Transverse colon (tissue), 4 donors: ENCODE results near the gene CAGE1. TPM values are rescaled to one million over a fixed set of nuclear protein-coding genes. Genes with fewer than 3 reads are reported as not detected.

Source experiments
- DNase-seq: peaks from one replicate; pipeline ENCODE4 v3.0.0-alpha.2; 2019
- H3K27ac ChIP-seq, 4 donors: fragments of 200-600 bp; sonication (generic); 2 replicates each; pipeline ENCODE4 v1.5.1; 2016 to 2018; ENCODE audit warnings: inconsistent platforms in 4 of 4
- H3K27me3 ChIP-seq: fragments of 200-600 bp; sonication (generic); 2 replicates; pipeline ENCODE4 v1.5.1; 2017; ENCODE audit warnings: inconsistent platforms
- H3K36me3 ChIP-seq, 4 donors: fragments of 200-600 bp; sonication (generic); 2 replicates each; pipeline ENCODE4 v1.5.1; 2017 to 2019; ENCODE audit warnings: inconsistent platforms in 4 of 4
- H3K4me1 ChIP-seq, 4 donors: fragments of 200-600 bp; sonication (generic); 2 replicates each; pipeline ENCODE4 v1.5.1; 2017 to 2020; ENCODE audit warnings: inconsistent platforms in 4 of 4
- H3K4me3 ChIP-seq, 4 donors: fragments of 200-600 bp; sonication (generic); 1 replicate in 1 of 4; 2 replicates in 3 of 4; pipeline versions ENCODE4 v1.5.1 to v1.6.1; 2017 to 2019; ENCODE audit warnings: inconsistent platforms in 4 of 4
- H3K9me3 ChIP-seq, 2 donors: fragments of 200-600 bp; sonication (generic); 2 replicates each; pipeline ENCODE4 v1.5.1; 2017 to 2019; ENCODE audit warnings: inconsistent platforms in 2 of 2
- EP300 ChIP-seq: sonication (generic); formaldehyde crosslinking; IDR thresholded peaks from one replicate; pipeline ENCODE4 v1.6.1; 2017; ENCODE audit warnings: antibody characterized with exemption, low read depth
- POLR2A ChIP-seq: fragments of 450-650 bp; IDR thresholded peaks from one replicate; pipeline ENCODE4 v1.6.1; 2016; ENCODE audit warnings: antibody characterized with exemption, mild to moderate bottlenecking, moderate library complexity
- POLR2AphosphoS5 ChIP-seq, 3 donors: sonication (generic); formaldehyde crosslinking; IDR thresholded peaks; one replicate each; pipeline ENCODE4 v1.6.1; 2016; ENCODE audit warnings: antibody characterized with exemption in 3 of 3
- WGBS, 2 donors: methylation state at CpG; one replicate each; pipeline ENCODE4 v1.1.5; 2018; ENCODE audit warnings: low coverage in 1 of 2; 5-methylcytosine and 5-hydroxymethylcytosine counted together
- in situ Hi-C, 4 donors: fragments of 200-750 bp; cut with MboI; loops; one replicate each; pipeline versions ENCODE4 v1.15.0 to v1.15.1; 2017; ENCODE audit warnings: low sequenced_read_pairs in 3 of 4, low pct_ligation_motif_present in 1 of 4, low pct_unique_long_range_greater_than_20kb in 1 of 4
- intact Hi-C: fragments of 100-400 bp; cut with DNase I; formaldehyde crosslinking; loops from one replicate; pipeline ENCODE4 v1.15.1; 2023; ENCODE audit warnings: low total_unique reads
- total RNA-seq, 4 donors: library from RNA; depleted of rRNA; stranded (reverse); fragments of >200 nt; gene quantifications; one replicate each; pipeline ENCODE4 v1.1.0, GENCODE V29; 2016
- TF ChIP-seq, protein P1 (sequence below), 5 experiments: fragments of 200-600 bp in 3 of 5; fragments of 450-650 bp in 2 of 5; sonication (generic) in 3 of 5; IDR thresholded peaks; 1 replicate in 2 of 5; 2 replicates in 3 of 5; pipeline ENCODE4 v1.5.1; 2016 to 2017; ENCODE audit warnings: antibody characterized with exemption in 5 of 5, inconsistent platforms in 3 of 5, mild to moderate bottlenecking in 2 of 5, moderate library complexity in 1 of 5

CAGE1 gene
- total RNA-seq, 4 donors from 2014 or later: not detected

DNA sequence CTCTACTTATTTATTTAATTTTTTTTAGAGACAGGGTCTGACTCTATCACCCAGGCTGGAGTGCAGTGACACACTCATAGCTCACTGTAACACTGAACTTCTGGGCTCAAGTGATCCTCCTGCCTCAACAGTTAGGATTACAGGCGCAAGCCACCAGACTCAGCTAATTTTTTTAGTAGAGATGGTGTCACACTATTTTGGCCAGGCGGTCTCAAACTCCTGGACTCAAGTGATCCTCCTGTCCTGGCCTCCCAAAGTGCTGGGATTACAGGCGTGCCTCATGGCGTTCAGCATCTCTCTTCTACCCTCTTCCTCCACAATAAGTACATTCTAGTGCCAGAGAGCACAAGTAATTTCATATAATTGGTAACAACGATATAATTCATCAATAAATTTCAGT lies 82.0 kb downstream of the CAGE1 start:
- TF ChIP-seq EP300 (no peak), POLR2AphosphoS5 (IDR thresholded peaks at IDR 0.05) (no peak), POLR2A (no peak)
- TF ChIP-seq, protein P1, sequence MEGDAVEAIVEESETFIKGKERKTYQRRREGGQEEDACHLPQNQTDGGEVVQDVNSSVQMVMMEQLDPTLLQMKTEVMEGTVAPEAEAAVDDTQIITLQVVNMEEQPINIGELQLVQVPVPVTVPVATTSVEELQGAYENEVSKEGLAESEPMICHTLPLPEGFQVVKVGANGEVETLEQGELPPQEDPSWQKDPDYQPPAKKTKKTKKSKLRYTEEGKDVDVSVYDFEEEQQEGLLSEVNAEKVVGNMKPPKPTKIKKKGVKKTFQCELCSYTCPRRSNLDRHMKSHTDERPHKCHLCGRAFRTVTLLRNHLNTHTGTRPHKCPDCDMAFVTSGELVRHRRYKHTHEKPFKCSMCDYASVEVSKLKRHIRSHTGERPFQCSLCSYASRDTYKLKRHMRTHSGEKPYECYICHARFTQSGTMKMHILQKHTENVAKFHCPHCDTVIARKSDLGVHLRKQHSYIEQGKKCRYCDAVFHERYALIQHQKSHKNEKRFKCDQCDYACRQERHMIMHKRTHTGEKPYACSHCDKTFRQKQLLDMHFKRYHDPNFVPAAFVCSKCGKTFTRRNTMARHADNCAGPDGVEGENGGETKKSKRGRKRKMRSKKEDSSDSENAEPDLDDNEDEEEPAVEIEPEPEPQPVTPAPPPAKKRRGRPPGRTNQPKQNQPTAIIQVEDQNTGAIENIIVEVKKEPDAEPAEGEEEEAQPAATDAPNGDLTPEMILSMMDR (IDR thresholded peaks at IDR 0.05): no peak
- Histone ChIP-seq H3K4me3 (no peak overlapping the region), H3K4me1 (peaks cover 9 to 28% (median 18%) of the 10 kb centered on the region in 4 donors), H3K36me3 (peaks cover 0 to 47% (median 20%) of the 10 kb centered on the region in 4 donors), H3K9me3 (no peaks in the 10 kb centered on the region), H3K27me3 (no peaks in the 10 kb centered on the region), H3K27ac (no peak overlapping the region)
- intact Hi-C loops (no loop called here), in situ Hi-C loops (loop anchor here in 1 of 4 donors (10.0 kb wide), 1 partner anchor 287 kb away; the partner anchor contains the start of gene SNRNP48)
- no peak for DNase-seq
- WGBS, 2 donors: 93% methylated on average over 5 of the region's 5 CpGs; no CpG with 5 or more reads in 1 of the 2 donors

DNA sequence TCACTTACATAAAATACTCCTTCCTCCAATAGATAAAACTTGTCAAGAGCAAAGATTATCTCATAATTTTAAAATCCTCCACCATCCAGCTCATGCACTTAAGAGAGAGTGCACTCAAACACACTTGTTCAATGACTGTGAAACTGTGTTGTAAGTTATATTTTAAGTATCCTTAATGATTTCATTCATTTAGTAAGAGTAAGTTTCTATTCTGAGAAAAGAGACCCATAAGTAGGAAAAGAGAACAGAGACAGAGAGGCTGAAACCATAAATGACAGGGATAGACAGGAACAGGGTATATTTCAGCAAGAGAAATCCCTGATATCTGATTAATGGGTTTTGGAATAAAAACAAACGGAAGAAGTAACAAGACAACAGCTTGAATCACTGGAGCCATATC lies 84.7 kb downstream of the CAGE1 start:
- H3K9me3 ChIP-seq: no peaks in the 10 kb centered on the region
- TF ChIP-seq, protein P1 (IDR thresholded peaks at IDR 0.05): no peak
- no peak for TF ChIP-seq POLR2A
- no peak for TF ChIP-seq POLR2AphosphoS5 (IDR thresholded peaks at IDR 0.05)
- no peak for TF ChIP-seq EP300
- WGBS, 2 donors: 81% methylated on average over 1 of the region's 1 CpG; no CpG with 5 or more reads in 1 of the 2 donors
- H3K4me3 ChIP-seq: no peak overlapping the region
- no peaks in the 10 kb centered on the region for H3K27me3 ChIP-seq
- no peak for DNase-seq
- intact Hi-C loops (no loop called here), in situ Hi-C loops (loop anchor here in 1 of 4 donors (10.0 kb wide), 1 partner anchor 290 kb away; the partner anchor contains the start of gene SNRNP48)
- H3K4me1 ChIP-seq: peaks cover 0 to 7% (median 3%) of the 10 kb centered on the region in 4 donors
- peaks cover 0 to 72% (median 31%) of the 10 kb centered on the region in 4 donors for H3K36me3 ChIP-seq
- no peak overlapping the region for H3K27ac ChIP-seq

DNA sequence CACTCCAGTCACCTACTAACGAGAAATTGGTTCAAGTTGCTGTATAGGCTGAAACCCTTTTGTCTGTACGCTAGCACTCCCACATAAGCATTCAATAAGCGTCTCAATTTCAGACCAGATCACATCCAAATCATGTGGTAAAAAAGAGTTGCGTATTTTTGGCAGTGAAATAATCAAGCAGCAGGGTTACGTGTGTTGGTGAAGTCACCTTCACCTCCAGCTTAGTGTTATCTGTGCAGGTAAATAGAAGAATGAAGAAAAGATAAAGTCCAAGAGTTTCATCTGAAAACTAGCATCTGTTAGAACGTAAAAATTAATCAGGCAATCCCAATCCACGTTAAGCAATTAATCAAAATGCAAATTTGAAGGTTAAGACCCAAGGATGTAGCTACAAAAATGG lies 87.8 kb downstream of the CAGE1 start:
- H3K27ac ChIP-seq: no peak overlapping the region
- no peak for DNase-seq
- no peaks in the 10 kb centered on the region for H3K9me3 ChIP-seq
- TF ChIP-seq POLR2A (no peak), EP300 (no peak), POLR2AphosphoS5 (IDR thresholded peaks at IDR 0.05) (no peak)
- TF ChIP-seq, protein P1 (IDR thresholded peaks at IDR 0.05): no peak
- 87 to 89% methylated on average over 7 of the region's 7 CpGs for WGBS, 2 donors
- no peaks in the 10 kb centered on the region for H3K27me3 ChIP-seq
- H3K36me3 ChIP-seq: peaks cover 0 to 90% (median 29%) of the 10 kb centered on the region in 4 donors
- H3K4me1 ChIP-seq: no peaks in the 10 kb centered on the region
- intact Hi-C loops: no loop called here
- in situ Hi-C loops: loop anchor here in 1 of 4 donors (10.0 kb wide), 1 partner anchor 293 kb away; the partner anchor contains the start of gene SNRNP48
- H3K4me3 ChIP-seq: no peak overlapping the region

DNA sequence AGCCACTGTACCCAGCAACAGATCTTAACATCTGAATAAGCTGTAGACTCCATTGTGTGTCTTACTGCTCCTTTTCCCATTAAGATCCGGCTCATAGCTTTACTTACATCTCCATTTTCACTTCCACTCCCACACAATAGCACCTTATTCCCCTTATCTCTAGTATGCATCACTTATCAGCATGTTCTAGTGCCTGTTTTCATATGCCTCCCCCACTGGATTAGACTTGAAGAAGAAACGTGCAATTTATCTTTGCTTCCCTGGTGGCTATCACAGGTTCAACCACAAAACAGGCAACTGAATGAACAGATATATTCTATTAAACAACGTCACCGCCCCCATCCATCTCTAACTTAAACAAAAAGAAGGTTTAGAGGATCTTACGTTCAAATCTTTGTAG lies 88.6 kb downstream of the CAGE1 start:
- no peak overlapping the region for H3K4me3 ChIP-seq
- intact Hi-C loops: no loop called here
- 83 to 88% methylated on average over 3 to 5 of the region's 5 CpGs for WGBS, 2 donors
- H3K27me3 ChIP-seq: no peaks in the 10 kb centered on the region
- no peaks in the 10 kb centered on the region for H3K9me3 ChIP-seq
- TF ChIP-seq EP300: no peak
- TF ChIP-seq POLR2A: no peak
- no peak for TF ChIP-seq POLR2AphosphoS5 (IDR thresholded peaks at IDR 0.05)
- TF ChIP-seq, protein P1 (IDR thresholded peaks at IDR 0.05): no peak
- no peaks in the 10 kb centered on the region for H3K4me1 ChIP-seq
- DNase-seq: no peak
- no peak overlapping the region for H3K27ac ChIP-seq
- peaks cover 0 to 94% (median 32%) of the 10 kb centered on the region in 4 donors for H3K36me3 ChIP-seq
- in situ Hi-C loops: loop anchor here in 1 of 4 donors (10.0 kb wide), 1 partner anchor 294 kb away; the partner anchor contains the start of gene SNRNP48
